GM18907 (cell line): ENCODE measurements around the gene DNA2.

ENCODE experiments used
- ATAC-seq: cut with Tn5 transposase; IDR thresholded peaks from one replicate; pipeline ENCODE4 v1.9.1; 2021; ENCODE audit warnings: mild to moderate bottlenecking, moderate library complexity; ENCODE audit not compliant: unreplicated experiment

DNA2 gene

GRCh38 chr10:68446179-68446578 lies 25.6 kb downstream of the DNA2 start:
- no peak for ATAC-seq

- no peak for ATAC-seq
These were observed 28.8 kb downstream of the DNA2 start for GRCh38 chr10:68442971-68443370.

GRCh38 chr10:68440898-68441297 lies 30.9 kb downstream of the DNA2 start:
- ATAC-seq = no peak

GRCh38 chr10:68435803-68436202 lies 36.0 kb downstream of the DNA2 start:
- no peak for ATAC-seq

GRCh38 chr10:68434657-68435056 lies 37.1 kb downstream of the DNA2 start:
- no peak for ATAC-seq

- no peak for ATAC-seq
These were observed 43.2 kb downstream of the DNA2 start for GRCh38 chr10:68428396-68429104.

- ATAC-seq = no peak
These were observed 47.2 kb downstream of the DNA2 start for GRCh38 chr10:68424454-68425014.

- ATAC-seq = no peak
These were observed 48.3 kb downstream of the DNA2 start for GRCh38 chr10:68423522-68423921.

GRCh38 chr10:68419376-68419775 lies 52.4 kb downstream of the DNA2 start:
- ATAC-seq = no peak

GRCh38 chr10:68408898-68409518 lies 62.8 kb downstream of the DNA2 start:
- no peak for ATAC-seq

GRCh38 chr10:68406815-68407548 lies 64.8 kb downstream of the DNA2 start, which contains the start of gene RUFY2:
Gene RUFY2, minus strand, starts transcription at chr10:68407277. Its CDS starts 88 bp downstream, at chr10:68407189.
- ATAC-seq = peak; percentile 94

GRCh38 chr10:68406111-68406814 lies 65.5 kb downstream of the DNA2 start:
- peak; percentile 50 for ATAC-seq

- ATAC-seq = no peak
These were observed 68.1 kb downstream of the DNA2 start for GRCh38 chr10:68403701-68404100.

- ATAC-seq = no peak
These were observed 69.5 kb downstream of the DNA2 start for GRCh38 chr10:68402276-68402675.

GRCh38 chr10:68397005-68397404 lies 74.8 kb downstream of the DNA2 start:
- no peak for ATAC-seq

- ATAC-seq = no peak
These were observed 86.0 kb downstream of the DNA2 start for GRCh38 chr10:68385740-68386139.

- ATAC-seq = no peak
These were observed 100.2 kb downstream of the DNA2 start for GRCh38 chr10:68371604-68372003.

- no peak for ATAC-seq
These were observed 104.7 kb downstream of the DNA2 start for GRCh38 chr10:68367121-68367520.

- ATAC-seq = no peak
These were observed 105.2 kb downstream of the DNA2 start for GRCh38 chr10:68366600-68366999.

GRCh38 chr10:68365611-68366010 lies 106.2 kb downstream of the DNA2 start:
- no peak for ATAC-seq
